Measurements from ENCODE around the gene TTC3.

Gene TTC3

DNA sequence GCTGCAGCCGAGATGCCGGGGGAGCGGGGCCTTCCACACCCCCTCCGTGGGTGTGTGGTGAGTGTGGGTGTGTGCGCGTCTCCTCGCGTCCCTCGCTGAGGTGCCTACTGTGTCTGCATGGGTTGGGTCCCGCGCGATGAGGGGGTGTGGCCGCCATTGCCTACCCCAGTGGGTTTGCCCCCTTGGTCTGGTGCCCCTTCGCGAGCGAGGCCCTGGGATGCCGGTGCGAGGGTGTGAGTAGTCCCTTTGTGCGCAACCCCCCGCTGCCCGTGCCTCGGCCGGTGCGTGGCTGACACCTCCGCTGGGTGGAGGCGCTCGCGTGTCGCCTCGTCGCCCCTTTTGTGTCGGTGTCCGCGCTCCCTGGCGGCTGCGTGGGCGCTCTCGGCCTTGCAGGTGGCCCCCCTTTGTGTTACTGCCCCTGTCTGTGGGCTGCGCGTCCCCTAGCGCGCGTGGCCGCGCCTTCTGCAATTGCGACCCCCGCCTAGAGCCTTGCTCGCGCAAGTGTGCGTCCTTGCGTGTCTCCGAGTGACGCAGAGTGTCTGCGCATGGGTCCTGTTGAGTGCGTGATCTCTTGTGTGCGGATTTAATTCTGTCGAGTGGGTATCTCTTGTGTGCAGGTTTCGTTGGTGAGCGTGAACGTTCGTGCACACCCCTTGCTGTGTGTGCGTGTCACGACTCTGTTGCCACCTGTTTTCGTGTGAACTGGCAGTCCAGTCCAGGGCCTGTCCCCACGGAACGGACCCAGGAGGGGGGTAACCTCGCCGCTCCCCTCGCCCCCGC, 553 bp downstream of the TTC3 start:
- no peaks in the 10 kb centered on the region for H3K9me3 ChIP-seq (ENCODE audit: control insufficient read depth, low read length)
- peak overlapping the region; percentile 67 for H3K27ac ChIP-seq (ENCODE audit: insufficient read depth, low read depth, low read length, poor library complexity, severe bottlenecking)
- peak overlapping the region; percentile 81 for H3K4me3 ChIP-seq (ENCODE audit: insufficient read depth, low read depth, low read length)
- 1% methylated on average over 70 of the region's 70 CpGs for WGBS, 2 experiments
- H3K27me3 ChIP-seq (ENCODE audit: control insufficient read depth, insufficient read depth, low read length, poor library complexity, severe bottlenecking) = peaks cover 22% of the 10 kb centered on the region
- H3K36me3 ChIP-seq (ENCODE audit: control insufficient read depth, insufficient read depth, low read length) = no peaks in the 10 kb centered on the region
- H3K4me1 ChIP-seq (ENCODE audit: control insufficient read depth, insufficient read depth, low read length) = peaks cover 5% of the 10 kb centered on the region

GRCh38 chr21:37074197-37074510, 1.1 kb downstream of the TTC3 start:
- 1 to 3% methylated on average over 10 of the region's 13 CpGs for WGBS, 2 experiments
- H3K4me3 ChIP-seq (ENCODE audit: insufficient read depth, low read depth, low read length) = peak overlapping the region; percentile 81
- H3K4me1 ChIP-seq (ENCODE audit: control insufficient read depth, insufficient read depth, low read length) = peaks cover 5% of the 10 kb centered on the region
- no peaks in the 10 kb centered on the region for H3K36me3 ChIP-seq (ENCODE audit: control insufficient read depth, insufficient read depth, low read length)
- H3K27ac ChIP-seq (ENCODE audit: insufficient read depth, low read depth, low read length, poor library complexity, severe bottlenecking) = no peak overlapping the region
- no peaks in the 10 kb centered on the region for H3K9me3 ChIP-seq (ENCODE audit: control insufficient read depth, low read length)
- peaks cover 22% of the 10 kb centered on the region for H3K27me3 ChIP-seq (ENCODE audit: control insufficient read depth, insufficient read depth, low read length, poor library complexity, severe bottlenecking)

DNA sequence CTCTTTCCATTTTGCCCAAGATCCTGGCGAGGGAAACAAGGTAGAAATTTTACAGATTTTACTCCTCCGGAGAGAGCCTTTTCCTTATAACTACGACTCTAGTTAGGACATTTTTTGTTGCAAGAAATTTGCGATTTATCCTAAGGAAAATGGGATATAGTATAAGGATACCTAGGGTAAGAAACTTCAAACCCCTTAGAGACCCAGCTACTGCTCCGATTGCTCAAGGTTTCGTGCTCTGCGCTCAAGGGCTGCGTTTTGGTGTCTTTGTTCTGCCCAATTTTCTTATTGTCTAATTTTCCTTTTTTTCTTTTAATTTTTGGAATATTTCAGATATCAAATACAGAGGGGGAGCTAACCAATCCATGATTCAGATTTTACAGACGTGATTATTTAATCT, 1.5 kb downstream of the TTC3 start:
- Histone ChIP-seq H3K4me3 (ENCODE audit: insufficient read depth, low read depth, low read length) (peak overlapping the region; percentile 81), H3K27me3 (ENCODE audit: control insufficient read depth, insufficient read depth, low read length, poor library complexity, severe bottlenecking) (peaks cover 22% of the 10 kb centered on the region), H3K27ac (ENCODE audit: insufficient read depth, low read depth, low read length, poor library complexity, severe bottlenecking) (no peak overlapping the region), H3K36me3 (ENCODE audit: control insufficient read depth, insufficient read depth, low read length) (no peaks in the 10 kb centered on the region), H3K9me3 (ENCODE audit: control insufficient read depth, low read length) (no peaks in the 10 kb centered on the region), H3K4me1 (ENCODE audit: control insufficient read depth, insufficient read depth, low read length) (peaks cover 5% of the 10 kb centered on the region)
- WGBS, 2 experiments = 22 to 31% methylated on average over 8 to 9 of the region's 9 CpGs

DNA sequence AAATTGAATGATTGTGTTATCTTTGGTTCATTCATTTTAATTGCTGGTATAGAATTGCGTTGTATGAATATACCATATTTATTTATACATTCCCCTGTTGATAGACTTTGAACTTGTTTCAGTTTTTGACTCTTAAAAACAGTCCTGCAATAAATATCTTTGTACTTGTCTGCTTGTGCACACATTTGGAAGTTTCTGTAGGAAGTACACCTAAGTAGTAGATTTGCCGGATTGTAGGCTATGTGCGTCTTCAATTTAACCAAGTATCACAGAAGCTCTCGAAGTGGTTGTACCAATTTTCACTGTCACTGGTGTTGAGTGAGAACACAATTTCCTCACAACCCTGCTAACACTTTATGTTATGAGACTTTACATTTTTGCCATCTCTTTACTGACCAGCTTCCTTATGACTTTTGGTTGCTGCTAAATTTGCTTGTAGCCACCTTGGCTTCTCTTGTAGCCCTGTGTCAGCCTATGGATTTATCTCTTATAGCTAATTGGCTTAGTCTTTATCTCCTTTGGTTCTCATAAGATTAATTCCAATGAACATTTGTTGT, 2.2 kb downstream of the TTC3 start:
- no peaks in the 10 kb centered on the region for H3K9me3 ChIP-seq (ENCODE audit: control insufficient read depth, low read length)
- 92% methylated on average over 3 to 4 of the region's 4 CpGs for WGBS, 2 experiments
- H3K4me1 ChIP-seq (ENCODE audit: control insufficient read depth, insufficient read depth, low read length) = peaks cover 3% of the 10 kb centered on the region
- H3K27me3 ChIP-seq (ENCODE audit: control insufficient read depth, insufficient read depth, low read length, poor library complexity, severe bottlenecking) = peaks cover 22% of the 10 kb centered on the region
- no peak overlapping the region for H3K4me3 ChIP-seq (ENCODE audit: insufficient read depth, low read depth, low read length)
- no peak overlapping the region for H3K27ac ChIP-seq (ENCODE audit: insufficient read depth, low read depth, low read length, poor library complexity, severe bottlenecking)
- no peaks in the 10 kb centered on the region for H3K36me3 ChIP-seq (ENCODE audit: control insufficient read depth, insufficient read depth, low read length)

DNA sequence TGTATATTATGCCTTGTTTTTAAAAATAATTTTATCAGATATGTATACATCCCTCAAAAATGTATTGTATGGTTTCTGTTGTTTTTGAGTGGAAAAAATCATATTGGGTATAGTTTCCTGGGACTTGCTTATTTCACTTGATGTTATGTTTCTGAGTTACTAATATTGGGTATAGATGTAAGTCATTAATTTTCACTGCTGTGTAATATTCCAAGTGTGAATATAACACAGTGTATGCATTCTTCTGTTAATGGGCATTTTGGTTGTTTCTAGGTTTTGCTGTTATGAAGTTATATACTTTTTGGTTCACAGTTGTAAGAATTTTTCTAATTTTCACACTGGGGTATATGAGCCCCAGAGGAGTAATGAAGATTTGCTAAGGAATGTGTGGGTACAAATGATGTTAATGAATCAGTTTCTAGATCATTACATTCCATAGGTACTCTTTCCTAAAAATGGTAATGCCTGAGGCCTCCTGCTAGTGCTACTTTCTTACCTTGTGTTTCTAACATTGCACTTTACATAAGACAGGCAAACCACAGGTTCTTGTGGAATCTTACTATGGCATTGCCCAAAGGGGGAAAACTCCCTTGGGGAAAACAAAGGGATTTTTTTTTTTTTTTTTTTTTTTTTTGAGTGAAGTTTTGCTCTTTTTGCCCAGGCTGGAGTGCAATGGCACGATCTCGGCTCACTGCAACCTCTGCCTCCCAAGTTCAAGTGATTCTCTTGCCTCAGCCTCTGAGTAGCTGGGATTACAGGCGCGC, 3.2 kb downstream of the TTC3 start:
- WGBS, 2 experiments = 90 to 93% methylated on average over 4 of the region's 4 CpGs
- Histone ChIP-seq H3K4me1 (ENCODE audit: control insufficient read depth, insufficient read depth, low read length) (no peaks in the 10 kb centered on the region), H3K27ac (ENCODE audit: insufficient read depth, low read depth, low read length, poor library complexity, severe bottlenecking) (no peak overlapping the region), H3K4me3 (ENCODE audit: insufficient read depth, low read depth, low read length) (no peak overlapping the region), H3K27me3 (ENCODE audit: control insufficient read depth, insufficient read depth, low read length, poor library complexity, severe bottlenecking) (peaks cover 22% of the 10 kb centered on the region), H3K36me3 (ENCODE audit: control insufficient read depth, insufficient read depth, low read length) (no peaks in the 10 kb centered on the region), H3K9me3 (ENCODE audit: control insufficient read depth, low read length) (no peaks in the 10 kb centered on the region)

DNA sequence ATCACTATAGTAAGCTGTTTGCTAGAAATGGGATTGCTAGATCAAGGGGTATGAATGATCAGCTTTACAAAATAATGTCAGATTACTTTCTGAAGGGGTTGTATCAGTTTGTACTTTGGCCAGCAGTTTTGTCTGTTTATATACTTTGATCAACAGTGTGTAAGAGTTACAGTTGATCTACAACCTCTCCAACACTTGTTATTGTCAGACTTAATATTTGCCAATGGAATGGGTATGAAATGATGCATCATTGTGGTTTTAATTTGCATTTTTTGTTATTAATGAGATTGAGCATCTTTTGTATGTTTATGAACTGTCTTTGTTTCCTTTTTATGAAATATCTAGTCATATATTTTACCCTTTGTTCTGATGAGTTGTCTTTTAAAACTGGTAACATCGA, 4.3 kb downstream of the TTC3 start:
- Histone ChIP-seq H3K9me3 (ENCODE audit: control insufficient read depth, low read length) (no peaks in the 10 kb centered on the region), H3K4me1 (ENCODE audit: control insufficient read depth, insufficient read depth, low read length) (no peaks in the 10 kb centered on the region), H3K36me3 (ENCODE audit: control insufficient read depth, insufficient read depth, low read length) (no peaks in the 10 kb centered on the region), H3K27me3 (ENCODE audit: control insufficient read depth, insufficient read depth, low read length, poor library complexity, severe bottlenecking) (peaks cover 22% of the 10 kb centered on the region), H3K27ac (ENCODE audit: insufficient read depth, low read depth, low read length, poor library complexity, severe bottlenecking) (no peak overlapping the region), H3K4me3 (ENCODE audit: insufficient read depth, low read depth, low read length) (no peak overlapping the region)
- 100% methylated on average over 1 of the region's 1 CpG for WGBS, 2 experiments

DNA sequence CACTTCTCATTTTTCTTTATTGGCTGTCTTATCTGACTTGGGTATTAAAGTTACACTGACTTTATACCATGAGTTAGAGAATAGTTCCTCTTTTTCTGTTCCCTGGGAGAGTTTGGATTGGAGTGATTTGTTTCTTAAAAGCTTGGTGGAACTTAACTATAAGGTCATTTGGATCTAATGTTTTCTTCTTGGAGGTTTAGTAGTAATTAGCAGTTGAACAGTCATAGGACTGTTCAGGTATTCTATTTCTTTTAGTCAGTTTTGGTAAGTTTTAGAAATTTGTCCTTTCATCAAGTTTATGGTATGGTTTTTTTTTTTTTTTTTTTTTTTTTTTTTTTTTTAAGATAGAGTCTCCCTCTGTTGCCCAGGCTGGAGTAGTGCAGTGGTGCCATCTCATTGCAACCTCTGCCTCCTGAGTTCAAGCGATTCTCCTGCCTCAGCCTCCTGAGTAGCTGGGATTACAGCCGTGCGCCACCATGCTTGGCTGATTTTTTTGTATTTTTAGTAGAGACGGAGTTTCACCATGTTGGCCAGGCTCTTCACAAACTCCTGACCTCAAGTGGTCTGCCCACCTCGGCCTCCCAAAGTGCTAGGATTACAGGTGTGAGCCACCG, 6.3 kb downstream of the TTC3 start:
- peaks cover 12% of the 10 kb centered on the region for H3K27me3 ChIP-seq (ENCODE audit: control insufficient read depth, insufficient read depth, low read length, poor library complexity, severe bottlenecking)
- no peak overlapping the region for H3K4me3 ChIP-seq (ENCODE audit: insufficient read depth, low read depth, low read length)
- H3K4me1 ChIP-seq (ENCODE audit: control insufficient read depth, insufficient read depth, low read length) = no peaks in the 10 kb centered on the region
- no peak overlapping the region for H3K27ac ChIP-seq (ENCODE audit: insufficient read depth, low read depth, low read length, poor library complexity, severe bottlenecking)
- 60 to 62% methylated on average over 6 of the region's 6 CpGs for WGBS, 2 experiments
- H3K36me3 ChIP-seq (ENCODE audit: control insufficient read depth, insufficient read depth, low read length) = no peaks in the 10 kb centered on the region
- no peaks in the 10 kb centered on the region for H3K9me3 ChIP-seq (ENCODE audit: control insufficient read depth, low read length)

DNA sequence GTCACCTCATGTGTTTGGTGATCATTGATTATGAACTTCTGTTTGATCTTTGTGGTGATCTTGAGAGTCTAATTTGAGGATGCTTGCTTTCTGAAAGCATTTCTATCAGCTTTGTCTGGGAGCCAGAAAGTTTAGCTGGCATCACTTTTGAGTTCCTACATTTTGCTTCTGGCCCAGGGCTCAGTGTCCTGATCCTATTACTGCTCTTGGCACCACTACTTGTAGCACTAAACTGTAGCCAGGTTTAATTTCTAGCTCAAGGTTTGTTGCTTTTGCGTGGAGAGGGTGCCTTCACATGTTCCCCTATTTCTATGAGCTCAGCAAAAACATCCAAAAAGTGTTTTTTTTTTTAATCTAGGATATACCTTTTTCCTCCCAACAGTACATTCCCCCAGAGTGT, 9.3 kb downstream of the TTC3 start:
- no peaks in the 10 kb centered on the region for H3K36me3 ChIP-seq (ENCODE audit: control insufficient read depth, insufficient read depth, low read length)
- 95 to 100% methylated on average over 1 of the region's 1 CpG for WGBS, 2 experiments
- H3K27ac ChIP-seq (ENCODE audit: insufficient read depth, low read depth, low read length, poor library complexity, severe bottlenecking) = no peak overlapping the region
- no peak overlapping the region for H3K4me3 ChIP-seq (ENCODE audit: insufficient read depth, low read depth, low read length)
- H3K27me3 ChIP-seq (ENCODE audit: control insufficient read depth, insufficient read depth, low read length, poor library complexity, severe bottlenecking) = no peaks in the 10 kb centered on the region
- H3K4me1 ChIP-seq (ENCODE audit: control insufficient read depth, insufficient read depth, low read length) = no peaks in the 10 kb centered on the region
- H3K9me3 ChIP-seq (ENCODE audit: control insufficient read depth, low read length) = no peaks in the 10 kb centered on the region

DNA sequence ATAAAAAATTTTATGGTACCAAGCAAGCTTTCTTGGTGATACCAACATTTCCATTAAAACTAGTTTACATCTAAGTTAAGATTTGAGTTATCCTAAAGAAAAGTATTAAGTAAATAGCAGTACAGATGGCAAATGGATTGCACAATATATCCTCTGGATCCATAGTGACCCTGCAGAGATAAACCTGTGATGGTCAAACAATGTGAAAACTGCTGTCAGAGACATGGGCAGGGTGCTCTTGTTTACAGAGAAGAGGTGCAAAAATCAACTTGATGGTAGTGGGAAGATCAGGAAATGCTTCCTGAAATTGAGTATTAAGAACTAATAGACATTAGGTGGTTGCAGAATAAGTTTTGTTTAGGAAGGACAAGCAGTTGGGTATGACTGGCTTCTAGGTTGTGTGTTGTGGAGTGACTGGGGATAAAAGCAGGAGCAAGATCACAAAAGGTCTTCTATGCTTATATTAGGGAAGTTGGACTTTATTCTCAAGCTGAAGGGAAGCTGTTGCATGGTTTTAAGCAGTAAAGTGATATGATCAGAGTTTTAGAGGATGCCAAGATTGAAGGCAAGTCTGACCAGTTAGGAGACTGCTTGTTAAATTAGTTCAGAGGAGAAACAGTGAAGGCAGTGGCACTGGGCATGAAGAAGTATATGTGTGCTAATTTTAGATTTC, 9.9 kb downstream of the TTC3 start:
- Histone ChIP-seq H3K9me3 (ENCODE audit: control insufficient read depth, low read length) (no peaks in the 10 kb centered on the region), H3K27me3 (ENCODE audit: control insufficient read depth, insufficient read depth, low read length, poor library complexity, severe bottlenecking) (no peaks in the 10 kb centered on the region), H3K36me3 (ENCODE audit: control insufficient read depth, insufficient read depth, low read length) (no peaks in the 10 kb centered on the region), H3K4me3 (ENCODE audit: insufficient read depth, low read depth, low read length) (no peak overlapping the region), H3K4me1 (ENCODE audit: control insufficient read depth, insufficient read depth, low read length) (no peaks in the 10 kb centered on the region), H3K27ac (ENCODE audit: insufficient read depth, low read depth, low read length, poor library complexity, severe bottlenecking) (no peak overlapping the region)

DNA sequence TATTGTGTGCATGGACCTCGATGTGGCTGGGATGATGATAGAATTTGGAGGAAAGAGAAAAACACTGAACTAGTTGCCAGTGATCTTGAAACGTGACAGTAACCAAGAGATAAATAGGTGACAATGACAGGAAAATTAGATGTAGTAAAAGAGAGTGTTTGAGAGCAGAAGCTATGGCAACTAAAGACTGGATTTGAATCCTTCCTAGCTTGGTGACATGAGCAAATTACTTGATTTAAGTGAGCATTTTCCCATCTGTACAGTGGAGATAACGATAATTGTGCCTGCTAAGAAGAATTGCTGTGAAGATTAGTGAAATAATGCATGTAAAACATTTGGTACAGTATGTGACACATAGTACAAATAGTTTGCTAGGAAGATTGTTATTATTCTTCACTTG, 12.7 kb downstream of the TTC3 start:
- H3K27me3 ChIP-seq (ENCODE audit: control insufficient read depth, insufficient read depth, low read length, poor library complexity, severe bottlenecking) = no peaks in the 10 kb centered on the region
- WGBS, 2 experiments = 91 to 94% methylated on average over 3 of the region's 3 CpGs

More for the DNA sequence above, 12.7 kb downstream of the TTC3 start:
- Histone ChIP-seq H3K9me3 (ENCODE audit: control insufficient read depth, low read length) (no peaks in the 10 kb centered on the region), H3K27ac (ENCODE audit: insufficient read depth, low read depth, low read length, poor library complexity, severe bottlenecking) (no peak overlapping the region), H3K36me3 (ENCODE audit: control insufficient read depth, insufficient read depth, low read length) (no peaks in the 10 kb centered on the region), H3K4me3 (ENCODE audit: insufficient read depth, low read depth, low read length) (no peak overlapping the region), H3K4me1 (ENCODE audit: control insufficient read depth, insufficient read depth, low read length) (no peaks in the 10 kb centered on the region)

All from ectodermal cell (in vitro differentiated cells).